HEK293 (cell line): Measurements from ENCODE around the gene MED13L.
A peak's percentile ranks its signal among the peaks of the same experiment; 100 is the strongest.

Source experiments
- CTCF ChIA-PET: fragments of 350-600 bp; formaldehyde crosslinking; extraction: SDS; loops from one replicate; lab custom pipeline; 2021; ENCODE audit warnings: antibody characterized with exemption; lab: Yijun Ruan, JAX
- POLR2A ChIA-PET: fragments of 300-600 bp; formaldehyde crosslinking; extraction: SDS; loops from one replicate; lab custom pipeline; 2020; ENCODE audit warnings: antibody characterized with exemption, inconsistent platforms; lab: Yijun Ruan, JAX
- H3K27ac ChIP-seq: fragments of 200-500 bp; sonication (Bioruptor generic); 2 replicates; pipeline ENCODE4 v1.5.1; 2014; ENCODE audit warnings: low read depth, low read length, control low read depth, inconsistent platforms; ENCODE audit errors: extremely low read depth
- H3K36me3 ChIP-seq, 2 experiments: fragments of 200-500 bp in 1 of 2; sonication (Bioruptor generic) in 1 of 2; 1 replicate in 1 of 2; 2 replicates in 1 of 2; pipeline ENCODE4 v1.5.1; 2014 to 2017; ENCODE audit warnings: inconsistent platforms in 2 of 2, low read length in 2 of 2; ENCODE audit not compliant: control insufficient read depth in 2 of 2, insufficient read depth in 1 of 2
- H3K4me1 ChIP-seq: fragments of 200-500 bp; sonication (Bioruptor generic); 2 replicates; pipeline ENCODE4 v1.5.1; 2014; ENCODE audit warnings: mild to moderate bottlenecking, low read length, inconsistent platforms; ENCODE audit not compliant: control insufficient read depth, insufficient read depth
- H3K4me3 ChIP-seq: 2 replicates; pipeline ENCODE4 v1.5.1; 2011; ENCODE audit warnings: low read depth, mild to moderate bottlenecking, control low read depth, low read length, moderate library complexity
- H3K9me3 ChIP-seq: fragments of 200-500 bp; sonication (Bioruptor generic); 2 replicates; pipeline ENCODE4 v1.5.1; 2014; ENCODE audit warnings: low read depth, low read length, inconsistent platforms; ENCODE audit not compliant: control insufficient read depth, insufficient read depth
- MYNN ChIP-seq: fragments of 450-650 bp; formaldehyde crosslinking; IDR thresholded peaks from 2 replicates; pipeline ENCODE4 v1.5.1; 2016; ENCODE audit warnings: missing biosample characterization, missing genetic modification characterization, borderline replicate concordance
- PRDM10 ChIP-seq: fragments of 450-650 bp; formaldehyde crosslinking; IDR thresholded peaks from 2 replicates; pipeline ENCODE4 v1.5.1; 2016; ENCODE audit warnings: missing biosample characterization, missing genetic modification characterization
- TCF7L2 ChIP-seq: IDR thresholded peaks from 2 replicates; pipeline ENCODE4 v1.6.1; 2011; ENCODE audit warnings: low read depth, mild to moderate bottlenecking, inconsistent platforms, low read length, moderate library complexity, borderline replicate concordance
- ZNF10 ChIP-seq: fragments of 450-650 bp; formaldehyde crosslinking; IDR thresholded peaks from 2 replicates; pipeline ENCODE4 v1.5.1; 2017; ENCODE audit warnings: missing biosample characterization, missing genetic modification characterization
- ZNF157 ChIP-seq: fragments of 450-650 bp; formaldehyde crosslinking; IDR thresholded peaks from 2 replicates; pipeline ENCODE4 v1.5.1; 2016; ENCODE audit warnings: missing biosample characterization, missing genetic modification characterization
- ZNF239 ChIP-seq: fragments of 450-650 bp; formaldehyde crosslinking; IDR thresholded peaks from 2 replicates; pipeline ENCODE4 v1.5.1; 2016; ENCODE audit warnings: missing biosample characterization, missing genetic modification characterization
- ZNF433 ChIP-seq: fragments of 450-650 bp; formaldehyde crosslinking; IDR thresholded peaks from 2 replicates; pipeline ENCODE4 v1.5.1; 2016; ENCODE audit warnings: missing biosample characterization, missing genetic modification characterization, low read depth
- ZNF488 ChIP-seq: fragments of 450-650 bp; formaldehyde crosslinking; IDR thresholded peaks from 2 replicates; pipeline ENCODE4 v1.5.1; 2016; ENCODE audit warnings: missing biosample characterization, missing genetic modification characterization
- ZNF558 ChIP-seq: fragments of 450-650 bp; formaldehyde crosslinking; IDR thresholded peaks from 2 replicates; pipeline ENCODE4 v1.5.1; 2016; ENCODE audit warnings: missing biosample characterization, missing genetic modification characterization
- ZNF596 ChIP-seq: fragments of 450-650 bp; IDR thresholded peaks from 2 replicates; pipeline ENCODE4 v1.5.0; 2018; ENCODE audit warnings: missing biosample characterization, mild to moderate bottlenecking, missing genetic modification characterization, moderate library complexity
- ZNF692 ChIP-seq: fragments of 450-650 bp; formaldehyde crosslinking; IDR thresholded peaks from 2 replicates; pipeline ENCODE4 v1.5.1; 2016; ENCODE audit warnings: missing biosample characterization, missing genetic modification characterization
- ZNF785 ChIP-seq: fragments of 450-650 bp; formaldehyde crosslinking; IDR thresholded peaks from 2 replicates; pipeline ENCODE4 v1.5.1; 2016; ENCODE audit warnings: missing biosample characterization, missing genetic modification characterization

The MED13L gene

GRCh38 chr12:115912440-115912839 lies 365.1 kb downstream of the MED13L start:
- no peaks in the 10 kb centered on the region for H3K36me3 ChIP-seq
- H3K9me3 ChIP-seq, result no peaks in the 10 kb centered on the region
- no peak for TF ChIP-seq ZNF488 (tag by site-specific recombination)
- no peak for TF ChIP-seq ZNF157
- no peak for TF ChIP-seq PRDM10
- no peak for TF ChIP-seq MYNN (tag by site-specific recombination)
- TF ChIP-seq, all 188 proteins: peak for 0
- ChIA-PET POLR2A (no interaction called here), CTCF (interaction anchor here (0.6 to 1.1 kb wide), 4 partner anchors 35 to 1246 kb away, joined by 3 to 4 read pairs (median 4); no protein-coding TSS in a partner anchor)
- no peak overlapping the region for H3K4me3 ChIP-seq
- no peaks in the 10 kb centered on the region for H3K4me1 ChIP-seq
- no peak overlapping the region for H3K27ac ChIP-seq

GRCh38 chr12:115911360-115911759 lies 366.1 kb downstream of the MED13L start:
- POLR2A ChIA-PET, result no interaction called here
- Histone ChIP-seq H3K4me1 (no peaks in the 10 kb centered on the region), H3K4me3 (no peak overlapping the region), H3K9me3 (no peaks in the 10 kb centered on the region), H3K27ac (no peak overlapping the region), H3K36me3 (no peaks in the 10 kb centered on the region)
- CTCF ChIA-PET, result interaction anchor here (0.6 kb wide), 1 partner anchor 1063 kb away, joined by 4 read pairs; no protein-coding TSS in a partner anchor
- no peak for TF ChIP-seq ZNF692 (tag by site-specific recombination)
- TF ChIP-seq ZNF433, result no peak
- TF ChIP-seq, all 188 proteins: peak for 0

GRCh38 chr12:115910057-115910456 lies 367.4 kb downstream of the MED13L start:
- peak; percentile 58; the same call in 1 of the 2 replicates for TF ChIP-seq TCF7L2
- 0 out of 2 replicates have a peak, but pooled peaks have one; percentile 57 for TF ChIP-seq ZNF10 (tag by site-specific recombination)
- TF ChIP-seq ZNF558 (tag by site-specific recombination), result no peak
- TF ChIP-seq ZNF239 (tag by site-specific recombination), result no peak
- TF ChIP-seq ZNF785, result no peak
- 0 out of 2 replicates have a peak, but pooled peaks have one; percentile 46 for TF ChIP-seq ZNF596 (tag by site-specific recombination)
- no peaks in the 10 kb centered on the region for H3K9me3 ChIP-seq
- no peaks in the 10 kb centered on the region for H3K36me3 ChIP-seq
- H3K4me3 ChIP-seq, result no peak overlapping the region
- H3K27ac ChIP-seq, result no peak overlapping the region
- H3K4me1 ChIP-seq, result no peaks in the 10 kb centered on the region
- CTCF ChIA-PET, result interaction anchor here (0.5 kb wide), 1 partner anchor 14 kb away, joined by 3 read pairs; no protein-coding TSS in a partner anchor
- POLR2A ChIA-PET, result no interaction called here
